Chondrocyte (in vitro differentiated cells): ENCODE results near the gene SMARCB1. TPM values are rescaled to one million over a fixed set of nuclear protein-coding genes. Genes with fewer than 3 reads are reported as not detected.

Experiments
- DNase-seq: peaks from one replicate; pipeline ENCODE4 v3.0.0; 2021; ENCODE audit warnings: mixed read lengths, low spot score
- H3K27ac Mint-ChIP-seq: one replicate; pipeline ENCODE4 v1.8.0; 2021; ENCODE audit warnings: mild to moderate bottlenecking, moderate library complexity, mixed read lengths; ENCODE audit not compliant: unreplicated experiment
- H3K27me3 Mint-ChIP-seq: 2 replicates; pipeline ENCODE4 v1.8.0; 2021; ENCODE audit warnings: low read depth, mixed read lengths
- H3K36me3 Mint-ChIP-seq: 2 replicates; pipeline ENCODE4 v1.8.0; 2021; ENCODE audit warnings: low read depth, mixed read lengths
- H3K4me1 Mint-ChIP-seq: 2 replicates; pipeline ENCODE4 v1.8.0; 2021; ENCODE audit warnings: low read depth, mild to moderate bottlenecking, mixed read lengths
- H3K4me3 Mint-ChIP-seq: one replicate; pipeline ENCODE4 v1.8.0; 2021; ENCODE audit warnings: mild to moderate bottlenecking, moderate library complexity, mixed read lengths; ENCODE audit not compliant: unreplicated experiment
- H3K9me3 Mint-ChIP-seq: 2 replicates; pipeline ENCODE4 v1.8.0; 2021; ENCODE audit warnings: low read depth, mixed read lengths
- CTCF ChIP-seq: fragments of 200-600 bp; sonication (generic); IDR thresholded peaks from 2 replicates; pipeline ENCODE4 v1.5.0; 2021; ENCODE audit warnings: antibody characterized with exemption, mild to moderate bottlenecking, moderate library complexity
- total RNA-seq: library from RNA; stranded (reverse); gene quantifications from 3 replicates; pipeline ENCODE4 v1.2.1, GENCODE V29; 2021

Gene SMARCB1
- total RNA-seq, 1 donor from 2014 or later: 102 TPM

DNA sequence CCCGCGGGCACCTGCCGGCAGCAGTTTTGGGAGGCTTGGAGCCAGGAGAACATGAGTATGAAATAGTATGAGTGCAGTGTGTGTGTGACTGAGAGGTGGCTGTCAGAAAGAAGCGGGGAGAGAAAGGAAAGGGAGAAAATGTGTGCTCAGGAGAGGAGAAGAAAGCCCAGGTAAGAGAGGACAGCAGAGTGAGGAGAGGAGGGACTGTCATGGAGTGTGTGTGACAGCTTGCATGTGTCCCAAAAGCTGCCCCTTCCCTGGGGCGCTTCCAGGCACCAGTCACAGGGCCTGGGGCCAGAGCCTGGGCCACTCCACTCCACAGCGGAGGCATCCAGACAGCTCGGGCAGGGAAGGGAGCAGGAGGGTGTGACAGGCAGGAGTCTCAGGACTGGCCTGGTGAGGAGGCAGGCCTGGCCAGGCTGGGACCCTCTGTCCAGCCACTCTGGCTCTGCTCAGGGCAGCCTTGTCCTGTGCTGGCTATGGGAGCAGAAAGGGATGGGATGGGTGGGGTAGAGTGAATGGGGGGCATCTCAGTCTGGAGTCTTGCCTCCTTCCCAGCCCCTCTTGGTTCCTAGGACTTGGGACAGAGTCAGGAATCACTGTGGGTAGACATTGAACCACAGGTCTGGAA, 13.2 kb upstream of the SMARCB1 start:
- no peaks in the 10 kb centered on the region for H3K9me3 Mint-ChIP-seq
- no peak for TF ChIP-seq CTCF
- H3K27me3 Mint-ChIP-seq: no peaks in the 10 kb centered on the region
- no peaks in the 10 kb centered on the region for H3K36me3 Mint-ChIP-seq
- H3K4me1 Mint-ChIP-seq: peaks cover 63% of the 10 kb centered on the region
- H3K4me3 Mint-ChIP-seq: peak overlapping the region; percentile 71
- DNase-seq: no peak
- H3K27ac Mint-ChIP-seq: peak overlapping the region; percentile 78

GRCh38 chr22:23774114-23774921, 12.4 kb upstream of the SMARCB1 start:
- H3K9me3 Mint-ChIP-seq: no peaks in the 10 kb centered on the region
- H3K27me3 Mint-ChIP-seq: no peaks in the 10 kb centered on the region
- H3K4me1 Mint-ChIP-seq: peaks cover 58% of the 10 kb centered on the region
- peak overlapping the region; percentile 71 for H3K27ac Mint-ChIP-seq
- H3K4me3 Mint-ChIP-seq: peak overlapping the region; percentile 71
- no peak for DNase-seq
- no peaks in the 10 kb centered on the region for H3K36me3 Mint-ChIP-seq
- no peak for TF ChIP-seq CTCF

DNA sequence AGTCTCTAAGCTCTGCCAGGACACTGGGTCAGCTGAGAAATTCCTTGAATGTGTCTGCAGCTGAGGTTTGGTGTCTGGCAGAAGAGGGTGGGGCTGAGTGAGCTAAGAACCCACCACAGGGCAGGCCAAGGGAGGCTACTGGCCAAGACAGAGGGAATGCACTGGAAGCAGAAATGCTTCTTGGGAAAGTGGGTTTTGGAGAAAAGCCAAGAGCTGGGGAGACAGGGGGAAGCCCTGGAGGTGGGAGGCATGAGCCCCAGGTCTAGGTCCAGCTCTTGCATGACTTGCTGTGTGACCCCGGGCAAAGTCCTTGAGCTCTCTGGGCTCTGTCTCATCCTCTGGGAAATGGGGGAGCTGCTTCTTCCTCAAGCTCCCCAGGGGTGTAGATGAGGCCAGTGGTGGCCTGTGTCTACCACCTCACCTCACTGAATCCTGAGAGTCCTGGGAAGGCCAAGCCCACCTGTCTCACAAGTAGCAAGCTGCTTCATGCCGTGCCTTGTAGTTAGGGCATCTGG, 11.8 kb upstream of the SMARCB1 start:
- Mint-ChIP-seq H3K4me1 (peaks cover 59% of the 10 kb centered on the region), H3K9me3 (no peaks in the 10 kb centered on the region), H3K27ac (peak overlapping the region; percentile 71), H3K27me3 (no peaks in the 10 kb centered on the region), H3K36me3 (peaks cover 3% of the 10 kb centered on the region), H3K4me3 (peak overlapping the region; percentile 71)
- TF ChIP-seq CTCF: no peak
- DNase-seq: no peak

- Mint-ChIP-seq H3K27me3 (no peaks in the 10 kb centered on the region), H3K36me3 (peaks cover 3% of the 10 kb centered on the region), H3K4me1 (peaks cover 61% of the 10 kb centered on the region), H3K9me3 (no peaks in the 10 kb centered on the region), H3K27ac (peak overlapping the region; percentile 37), H3K4me3 (no peak overlapping the region)
- DNase-seq: no peak
- TF ChIP-seq CTCF: peak; percentile 35
Observed at GRCh38 chr22:23775779-23776375, 10.9 kb upstream of the SMARCB1 start.
